Erythroblast (primary cell): ENCODE data around the gene PDIA5.

ENCODE experiments used
- GATA1 ChIP-seq: IDR thresholded peaks from 2 replicates; pipeline ENCODE4 v1.6.1; 2011; ENCODE audit warnings: low read depth, mild to moderate bottlenecking, control low read depth, low read length, moderate library complexity
- POLR2A ChIP-seq: IDR thresholded peaks from 2 replicates; pipeline ENCODE4 v1.6.1; 2011; ENCODE audit warnings: mild to moderate bottlenecking, low read length

DNA sequence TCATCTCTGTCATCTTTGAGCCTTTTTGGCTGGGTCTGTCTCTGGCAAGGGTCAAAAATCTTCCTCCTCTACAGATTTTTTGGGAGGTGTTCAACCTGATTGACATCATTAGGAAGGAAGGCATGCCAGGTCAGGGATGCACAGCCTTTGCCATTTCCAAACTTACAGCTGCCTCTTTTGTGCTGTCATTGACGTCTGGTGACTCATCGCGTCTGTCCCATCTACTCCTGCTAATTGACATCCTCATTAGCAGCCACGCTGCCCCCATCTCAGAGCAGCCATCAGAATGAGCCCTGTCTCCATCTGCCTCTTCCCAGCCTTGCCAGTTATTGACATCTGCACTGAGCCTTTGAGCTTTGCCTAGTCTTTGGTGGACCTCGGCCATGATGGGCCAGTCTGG, 53.0 kb downstream of the PDIA5 start:
- no peak for TF ChIP-seq POLR2A
- TF ChIP-seq GATA1, result no peak
